Hepatocyte (in vitro differentiated cells): ENCODE data around the gene EWSR1. TPM values are rescaled to one million over a fixed set of nuclear protein-coding genes. Genes with fewer than 3 reads are reported as not detected.

ENCODE experiments used
- DNase-seq: peaks from one replicate; pipeline ENCODE4 v3.0.0-alpha.2; 2016; ENCODE audit warnings: low spot score
- H2AFZ ChIP-seq: fragments of 200-600 bp; sonication (generic); 2 replicates; pipeline ENCODE4 v1.6.0; 2016; ENCODE audit warnings: antibody characterized with exemption, mild to moderate bottlenecking
- H3K27ac ChIP-seq: fragments of 200-600 bp; sonication (generic); 2 replicates; pipeline ENCODE4 v1.5.1; 2016; ENCODE audit warnings: mild to moderate bottlenecking
- H3K27me3 ChIP-seq: fragments of 200-600 bp; sonication (generic); 2 replicates; pipeline ENCODE4 v1.6.1; 2016
- H3K36me3 ChIP-seq: fragments of 200-600 bp; sonication (generic); replicated peaks from 2 replicates; pipeline ENCODE4 v1.5.1; 2016; ENCODE audit warnings: low read depth; ENCODE audit not compliant: insufficient read depth
- H3K4me1 ChIP-seq: fragments of 200-600 bp; sonication (generic); 2 replicates; pipeline ENCODE4 v1.5.1; 2016; ENCODE audit warnings: mild to moderate bottlenecking, moderate library complexity; ENCODE audit not compliant: insufficient read depth
- H3K4me2 ChIP-seq: fragments of 200-600 bp; sonication (generic); 2 replicates; pipeline ENCODE4 v1.6.0; 2016
- H3K4me3 ChIP-seq: fragments of 200-600 bp; sonication (generic); 2 replicates; pipeline ENCODE4 v1.5.1; 2016; ENCODE audit warnings: mild to moderate bottlenecking
- H3K79me2 ChIP-seq: fragments of 200-600 bp; sonication (generic); 2 replicates; pipeline ENCODE4 v1.6.0; 2017; ENCODE audit warnings: mild to moderate bottlenecking
- H3K9me2 ChIP-seq: fragments of 200-600 bp; sonication (generic); replicated peaks from 2 replicates; pipeline ENCODE4 v1.6.0; 2017; ENCODE audit warnings: mild to moderate bottlenecking; ENCODE audit not compliant: insufficient read depth
- H3K9me3 ChIP-seq: fragments of 200-600 bp; sonication (generic); 2 replicates; pipeline ENCODE4 v1.5.1; 2016; ENCODE audit warnings: low read depth, mild to moderate bottlenecking
- H4K20me1 ChIP-seq: fragments of 200-600 bp; sonication (generic); 2 replicates; pipeline ENCODE4 v1.6.0; 2016; ENCODE audit warnings: mild to moderate bottlenecking; ENCODE audit not compliant: insufficient read depth, poor library complexity, severe bottlenecking
- EZH2 ChIP-seq: fragments of 200-600 bp; sonication (generic); IDR thresholded peaks from 2 replicates; pipeline ENCODE4 v1.6.1; 2016; ENCODE audit warnings: antibody characterized with exemption, mild to moderate bottlenecking, borderline replicate concordance
- EZH2phosphoT487 ChIP-seq: fragments of 200-600 bp; sonication (generic); IDR thresholded peaks from one replicate; pipeline ENCODE4 v1.6.1; 2018; ENCODE audit warnings: antibody characterized with exemption, mild to moderate bottlenecking, low read depth, moderate library complexity; ENCODE audit not compliant: unreplicated experiment, severe bottlenecking
- WGBS: methylation state at CpG from one replicate; pipeline ENCODE4 v1.1.6; 2016; ENCODE audit warnings: low lambda C conversion rate; ENCODE audit errors: missing lambda C conversion rate; 5-methylcytosine and 5-hydroxymethylcytosine counted together
- polyA plus RNA-seq: library from polyadenylated mRNA; unstranded; fragments of >200 nt; fragmentation: Nextera tagmentation; extraction: Ambion mirVana; gene quantifications from 2 replicates; pipeline ENCODE4 v1.2.1, GENCODE V29; 2016
- total RNA-seq: library from RNA; depleted of rRNA; stranded (reverse); fragments of >200 nt; gene quantifications from 2 replicates; pipeline ENCODE4 v1.2.3, GENCODE V29; 2014
- TF ChIP-seq, protein P1 (sequence below): fragments of 200-600 bp; sonication (generic); IDR thresholded peaks from 2 replicates; pipeline ENCODE4 v1.5.1; 2016; ENCODE audit warnings: antibody characterized with exemption, mild to moderate bottlenecking; ENCODE audit not compliant: poor library complexity

The EWSR1 gene
- total and polyA plus RNA-seq, 2 experiments from 2014 or later: 161 to 269 TPM

DNA sequence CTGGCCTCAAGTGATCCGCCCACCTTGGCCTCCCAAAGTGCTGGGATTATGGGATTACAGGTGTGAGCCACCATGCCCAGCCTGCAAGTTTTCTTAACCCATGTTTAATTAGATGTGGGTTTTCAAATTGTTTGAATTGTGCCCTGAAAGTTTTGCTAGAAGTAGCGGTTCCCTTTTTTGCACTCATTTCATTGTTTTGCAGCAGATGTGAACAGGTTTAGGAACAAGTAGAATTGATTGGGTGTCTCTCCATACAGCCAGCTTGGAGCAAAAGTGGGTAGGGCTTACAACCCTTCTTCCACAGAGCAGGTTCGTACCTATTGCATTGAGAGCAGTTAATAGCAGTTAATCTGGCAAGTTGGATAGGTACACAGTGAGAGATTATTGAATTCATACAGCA lies 16.1 kb downstream of the EWSR1 start:
- 99% methylated on average over 3 of the region's 3 CpGs for WGBS
- Histone ChIP-seq H3K4me3 (no peak overlapping the region), H3K79me2 (peaks cover 98% of the 10 kb centered on the region), H3K27me3 (no peaks in the 10 kb centered on the region), H3K9me3 (no peaks in the 10 kb centered on the region), H3K36me3 (no peaks in the 10 kb centered on the region), H3K4me2 (no peak overlapping the region), H3K27ac (no peak overlapping the region), H3K9me2 (no peaks in the 10 kb centered on the region), H2AFZ (no peak overlapping the region), H4K20me1 (peaks cover 99% of the 10 kb centered on the region), H3K4me1 (no peaks in the 10 kb centered on the region)
- no peak for DNase-seq
- TF ChIP-seq, protein P1, sequence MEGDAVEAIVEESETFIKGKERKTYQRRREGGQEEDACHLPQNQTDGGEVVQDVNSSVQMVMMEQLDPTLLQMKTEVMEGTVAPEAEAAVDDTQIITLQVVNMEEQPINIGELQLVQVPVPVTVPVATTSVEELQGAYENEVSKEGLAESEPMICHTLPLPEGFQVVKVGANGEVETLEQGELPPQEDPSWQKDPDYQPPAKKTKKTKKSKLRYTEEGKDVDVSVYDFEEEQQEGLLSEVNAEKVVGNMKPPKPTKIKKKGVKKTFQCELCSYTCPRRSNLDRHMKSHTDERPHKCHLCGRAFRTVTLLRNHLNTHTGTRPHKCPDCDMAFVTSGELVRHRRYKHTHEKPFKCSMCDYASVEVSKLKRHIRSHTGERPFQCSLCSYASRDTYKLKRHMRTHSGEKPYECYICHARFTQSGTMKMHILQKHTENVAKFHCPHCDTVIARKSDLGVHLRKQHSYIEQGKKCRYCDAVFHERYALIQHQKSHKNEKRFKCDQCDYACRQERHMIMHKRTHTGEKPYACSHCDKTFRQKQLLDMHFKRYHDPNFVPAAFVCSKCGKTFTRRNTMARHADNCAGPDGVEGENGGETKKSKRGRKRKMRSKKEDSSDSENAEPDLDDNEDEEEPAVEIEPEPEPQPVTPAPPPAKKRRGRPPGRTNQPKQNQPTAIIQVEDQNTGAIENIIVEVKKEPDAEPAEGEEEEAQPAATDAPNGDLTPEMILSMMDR: no peak
- no peak for TF ChIP-seq EZH2

DNA sequence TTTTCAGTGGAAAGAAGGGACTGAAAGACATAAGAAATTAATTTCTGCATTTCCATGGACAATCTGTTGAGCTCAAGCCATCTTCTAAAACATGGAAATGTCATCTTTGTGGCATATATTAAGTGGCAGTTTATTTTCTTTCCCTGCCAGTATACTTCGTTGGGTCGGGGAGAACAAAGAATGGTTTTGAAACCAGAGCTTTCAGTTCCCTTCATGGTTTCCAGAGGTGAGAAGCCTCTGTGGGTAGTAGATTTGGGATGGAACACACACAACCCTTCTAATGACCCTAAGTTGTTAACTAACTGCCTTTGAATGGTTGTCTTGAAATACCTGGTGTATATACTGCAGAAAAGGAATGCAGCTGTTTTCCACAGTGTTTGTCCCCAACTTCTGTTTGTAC lies 20.8 kb downstream of the EWSR1 start:
- WGBS: 86% methylated on average over 2 of the region's 2 CpGs
- TF ChIP-seq EZH2: no peak
- TF ChIP-seq, protein P1: no peak
- no peak for TF ChIP-seq EZH2phosphoT487

DNA sequence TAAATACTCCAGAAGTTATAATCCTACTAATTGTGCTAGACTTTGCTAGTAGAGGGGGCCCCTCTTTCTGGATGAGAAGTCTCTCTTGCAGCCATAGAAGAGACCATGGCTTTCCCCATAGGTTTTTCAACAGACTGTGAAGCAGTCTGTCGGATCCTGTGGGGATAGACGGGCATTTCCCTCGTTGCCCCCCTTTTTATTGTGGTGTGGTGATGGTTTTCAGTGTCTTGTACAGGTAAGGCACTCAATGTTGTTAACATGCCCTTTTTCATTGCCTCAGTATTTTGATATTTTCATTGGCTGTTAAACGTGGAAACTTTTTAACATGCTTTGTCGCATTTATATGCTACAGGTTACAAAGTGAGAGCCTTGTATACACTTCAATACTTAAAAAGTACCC lies 22.0 kb downstream of the EWSR1 start:
- H4K20me1 ChIP-seq: peaks cover 92% of the 10 kb centered on the region
- no peak overlapping the region for H3K4me3 ChIP-seq
- no peak overlapping the region for H3K27ac ChIP-seq
- H3K9me3 ChIP-seq: no peaks in the 10 kb centered on the region
- H3K36me3 ChIP-seq: peaks cover 17% of the 10 kb centered on the region
- H3K79me2 ChIP-seq: peaks cover 81% of the 10 kb centered on the region
- no peak for DNase-seq
- no peak overlapping the region for H3K4me2 ChIP-seq
- 84% methylated on average over 5 of the region's 5 CpGs for WGBS
- no peak overlapping the region for H2AFZ ChIP-seq
- H3K9me2 ChIP-seq: no peaks in the 10 kb centered on the region
- TF ChIP-seq, protein P1: no peak
- TF ChIP-seq EZH2phosphoT487: no peak
- no peak for TF ChIP-seq EZH2
- H3K27me3 ChIP-seq: no peaks in the 10 kb centered on the region
- H3K4me1 ChIP-seq: no peaks in the 10 kb centered on the region

More for the DNA sequence above, 20.8 kb downstream of the EWSR1 start:
- Histone ChIP-seq H3K9me3 (no peaks in the 10 kb centered on the region), H3K36me3 (peaks cover 11% of the 10 kb centered on the region), H3K4me2 (no peak overlapping the region), H3K4me1 (no peaks in the 10 kb centered on the region), H3K79me2 (peaks cover 86% of the 10 kb centered on the region), H2AFZ (no peak overlapping the region), H3K9me2 (no peaks in the 10 kb centered on the region), H3K27me3 (no peaks in the 10 kb centered on the region), H4K20me1 (peaks cover 96% of the 10 kb centered on the region), H3K4me3 (no peak overlapping the region), H3K27ac (no peak overlapping the region)
- DNase-seq: no peak

DNA sequence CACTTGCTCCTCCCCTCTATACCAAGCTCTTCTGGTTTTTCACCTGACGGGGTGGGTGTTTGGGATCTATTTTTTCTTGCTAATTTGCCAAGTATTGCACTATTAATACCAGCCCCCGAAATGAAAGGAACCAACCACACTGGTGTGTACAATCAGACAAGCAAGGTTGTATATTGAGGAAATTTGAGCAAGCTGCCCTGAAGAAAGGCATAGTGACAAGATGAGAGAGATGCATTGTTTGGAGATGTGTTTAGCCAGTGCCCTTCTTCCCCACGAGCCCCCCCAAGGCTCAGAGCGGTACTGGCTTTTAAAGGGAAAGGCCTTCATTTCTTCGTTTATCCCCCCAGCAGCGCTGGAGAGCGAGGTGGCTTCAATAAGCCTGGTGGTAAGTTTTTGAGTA lies 23.1 kb downstream of the EWSR1 start:
- H4K20me1 ChIP-seq: peaks cover 88% of the 10 kb centered on the region

More for the DNA sequence above, 23.1 kb downstream of the EWSR1 start:
- Histone ChIP-seq H3K9me2 (no peaks in the 10 kb centered on the region), H3K4me3 (no peak overlapping the region), H2AFZ (no peak overlapping the region), H3K4me1 (no peaks in the 10 kb centered on the region), H3K36me3 (peaks cover 20% of the 10 kb centered on the region), H3K4me2 (no peak overlapping the region), H3K9me3 (no peaks in the 10 kb centered on the region), H3K27me3 (no peaks in the 10 kb centered on the region), H3K27ac (no peak overlapping the region), H3K79me2 (peaks cover 73% of the 10 kb centered on the region)
- TF ChIP-seq EZH2phosphoT487: no peak
- no peak for DNase-seq
- 86% methylated on average over 7 of the region's 7 CpGs for WGBS
